ENCODE results near the gene TFAP2B. TPM values are rescaled to one million over a fixed set of nuclear protein-coding genes. Genes with fewer than 3 reads are reported as not detected.

TFAP2B gene
- total and polyA plus RNA-seq, 9 donors, result under 0.01 to 6.9 (median 0.07) TPM; not detected in 1

Other genes with a start within 250 kb of the TFAP2B start
- gene TFAP2D, start 105.3 kb upstream of the TFAP2B start, total RNA-seq, result not detected
- gene TFAP2D, start 105.3 kb upstream of the TFAP2B start, polyA plus RNA-seq (ENCODE audit: insufficient read depth in 1 of 8, insufficient read length in 8 of 8, low replicate concordance in 1 of 8), result not detected

Data from muscle of leg (tissue), 9 donors.